NCI-H2029 treated with DMSO at 0.1 percent for 48 hours (cell line): ENCODE data around the gene LRRC7.

Experiments
- DNase-seq: peaks from one replicate; lab custom pipeline; 2025; lab: John Stamatoyannopoulos, UW

LRRC7 gene

DNA sequence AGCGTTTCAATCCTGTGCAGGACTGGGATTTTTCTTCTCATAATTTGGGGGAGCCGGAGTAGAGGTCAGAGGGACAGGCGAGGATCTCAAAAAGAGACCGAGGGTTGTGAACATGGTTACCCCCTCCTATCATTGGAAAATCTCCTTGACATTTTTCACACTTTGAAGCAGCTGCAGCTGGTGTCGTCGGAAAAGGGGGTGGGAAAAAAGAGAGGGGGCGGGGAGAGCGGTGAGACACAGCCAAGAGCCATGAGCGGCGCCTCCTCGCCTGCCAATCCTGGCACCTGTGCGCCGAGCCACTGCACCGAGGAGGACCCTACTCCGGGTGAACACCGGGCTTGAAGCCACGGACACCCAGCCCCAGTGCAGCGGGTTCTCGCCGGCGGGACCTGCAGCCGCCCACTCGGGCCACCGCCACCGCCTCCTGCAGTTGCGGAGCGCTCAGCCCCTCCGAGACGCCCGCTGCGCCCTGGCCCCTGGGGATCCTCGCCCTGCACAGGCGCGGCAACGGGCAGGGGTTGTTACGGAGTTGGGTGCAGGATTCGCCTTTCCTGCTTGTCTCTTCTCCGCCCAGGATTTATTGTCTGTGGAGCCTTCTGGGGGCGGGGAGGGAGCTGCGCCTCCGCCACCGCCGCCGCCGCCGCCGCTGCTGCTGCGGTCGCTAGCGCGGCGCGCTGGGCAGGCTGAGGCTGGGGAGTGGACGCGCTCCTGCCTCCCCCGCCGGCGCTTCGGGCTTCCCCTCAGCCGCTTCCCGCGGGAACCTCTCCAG, at the start of gene LRRC7:
TSS of gene LRRC7 (plus strand) at position 271 of the 769 bp plus-strand sequence. CDS start 718 bp downstream, outside the sequence.
- DNase-seq, result peak; percentile 68

- DNase-seq, result no peak
Measured at GRCh38 chr1:69519006-69519405, 48.7 kb upstream of the LRRC7 start.

GRCh38 chr1:69520326-69520725, 47.4 kb upstream of the LRRC7 start:
- no peak for DNase-seq

DNA sequence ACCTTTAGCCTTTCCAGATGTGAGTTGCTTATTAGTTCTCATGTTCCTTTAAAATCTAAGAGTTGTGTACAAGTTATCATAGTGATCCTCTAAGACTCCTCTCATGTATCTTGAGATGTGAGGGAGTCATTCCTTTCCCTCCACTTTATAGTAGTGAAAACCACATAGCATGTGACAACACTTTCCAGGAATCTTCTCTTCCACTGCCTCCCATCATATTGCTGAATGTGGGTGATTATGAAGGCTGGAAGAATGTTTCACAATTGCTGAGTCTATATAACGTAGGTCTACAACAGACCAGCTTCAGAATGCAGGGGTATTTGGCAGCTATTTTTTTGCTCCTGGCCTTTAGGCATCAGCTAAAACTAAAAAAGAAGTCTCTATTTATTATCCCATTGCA, 44.7 kb upstream of the LRRC7 start:
- no peak for DNase-seq

- no peak for DNase-seq
Measured at GRCh38 chr1:69523461-69523860, 44.3 kb upstream of the LRRC7 start.

DNA sequence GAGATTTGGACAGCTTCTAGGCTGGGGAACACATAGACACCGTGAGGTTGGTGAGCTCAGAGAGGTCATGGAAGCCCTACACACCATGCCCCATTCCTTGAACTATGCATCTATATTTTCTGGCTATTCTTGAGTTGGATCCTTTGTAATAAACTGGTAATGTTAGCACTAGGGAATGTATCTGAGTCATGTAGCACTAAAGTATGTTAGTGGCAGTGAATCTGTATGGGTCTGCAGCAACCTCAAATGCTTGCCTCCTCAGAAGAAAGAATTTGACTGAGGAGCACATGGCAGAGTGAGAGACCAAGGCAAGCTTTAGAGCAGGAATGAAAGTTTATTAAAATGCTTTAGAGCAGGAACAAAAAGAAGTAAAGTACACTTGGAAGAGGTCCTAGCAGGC, 43.7 kb upstream of the LRRC7 start:
- no peak for DNase-seq

DNA sequence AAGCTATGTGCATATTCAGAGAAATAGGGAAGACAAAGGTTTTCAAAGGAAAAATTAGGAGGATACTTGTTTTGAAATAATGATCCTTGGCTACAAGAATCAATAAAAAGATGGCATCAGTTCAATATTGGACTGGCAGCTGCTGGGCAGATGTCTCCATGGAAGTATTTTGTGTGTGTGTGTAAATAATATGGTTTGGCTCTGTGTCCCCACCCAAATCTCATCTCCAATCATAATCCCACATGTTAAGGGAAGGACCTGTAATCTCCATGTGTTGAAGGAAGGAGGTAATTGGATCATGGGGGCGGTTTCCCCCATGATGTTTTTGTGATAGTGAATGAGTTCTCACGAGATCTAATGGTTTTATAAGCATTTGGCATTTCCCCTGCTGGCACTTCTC, 40.4 kb upstream of the LRRC7 start:
- peak; percentile 75 for DNase-seq

GRCh38 chr1:69528376-69528775, 39.3 kb upstream of the LRRC7 start:
- DNase-seq, result no peak

DNA sequence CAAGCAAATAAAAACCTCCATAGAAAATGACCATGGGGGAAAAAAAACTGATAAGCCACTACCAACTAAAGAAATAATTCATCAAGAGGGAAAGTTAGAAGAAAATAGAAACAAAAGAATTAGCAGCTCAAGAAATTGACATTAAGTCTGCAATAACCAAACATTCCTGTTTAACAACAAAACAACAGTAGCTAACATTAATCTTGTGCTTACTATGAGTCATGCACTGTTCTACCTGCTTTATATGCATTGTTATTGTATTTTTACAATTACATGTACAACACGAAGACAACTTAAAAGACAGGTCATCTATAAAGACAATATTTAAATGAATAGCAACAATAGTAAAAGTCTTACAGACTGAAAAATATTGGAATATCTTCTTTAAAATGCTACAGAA, 34.4 kb upstream of the LRRC7 start:
- no peak for DNase-seq

DNA sequence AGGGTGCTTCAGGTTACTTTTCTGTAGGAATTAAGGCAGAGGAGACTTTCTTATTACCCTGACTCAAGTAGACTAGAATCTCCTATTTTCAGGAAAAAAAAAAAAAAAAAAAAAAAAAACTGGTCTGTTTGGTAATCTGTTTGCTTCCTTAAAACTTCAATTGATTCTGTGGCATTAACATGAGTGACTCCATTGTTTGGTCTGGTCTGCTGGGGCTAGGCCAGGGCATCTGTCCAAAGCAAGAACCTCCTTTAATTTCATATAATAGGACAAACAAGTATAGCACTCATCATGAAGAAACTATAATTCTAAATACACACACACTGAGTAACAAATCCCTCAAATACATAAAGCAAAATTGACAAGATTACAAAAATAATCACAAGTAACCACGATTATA, 32.9 kb upstream of the LRRC7 start:
- DNase-seq, result no peak

- DNase-seq, result no peak
Measured at GRCh38 chr1:69535490-69535889, 32.2 kb upstream of the LRRC7 start.

DNA sequence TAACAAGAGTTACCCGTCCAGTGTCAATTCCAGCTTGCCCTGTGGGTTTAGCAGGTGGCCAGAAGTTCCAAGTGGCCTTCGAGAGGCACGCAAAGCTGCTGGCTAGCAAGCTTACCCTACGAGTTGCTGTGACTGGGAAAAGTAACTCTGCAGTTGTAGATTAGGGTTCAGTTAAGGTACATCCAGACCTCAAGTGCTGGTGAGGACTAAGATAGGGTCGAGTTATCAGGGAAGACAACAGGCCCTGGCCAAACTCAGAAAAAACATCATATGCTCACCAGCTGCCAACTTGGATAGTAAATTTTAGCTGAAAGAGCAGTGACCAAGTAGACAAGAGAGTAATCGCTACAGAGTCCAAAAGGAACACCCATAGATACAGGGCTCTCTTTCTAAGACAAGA, 27.7 kb upstream of the LRRC7 start:
- DNase-seq, result no peak

DNA sequence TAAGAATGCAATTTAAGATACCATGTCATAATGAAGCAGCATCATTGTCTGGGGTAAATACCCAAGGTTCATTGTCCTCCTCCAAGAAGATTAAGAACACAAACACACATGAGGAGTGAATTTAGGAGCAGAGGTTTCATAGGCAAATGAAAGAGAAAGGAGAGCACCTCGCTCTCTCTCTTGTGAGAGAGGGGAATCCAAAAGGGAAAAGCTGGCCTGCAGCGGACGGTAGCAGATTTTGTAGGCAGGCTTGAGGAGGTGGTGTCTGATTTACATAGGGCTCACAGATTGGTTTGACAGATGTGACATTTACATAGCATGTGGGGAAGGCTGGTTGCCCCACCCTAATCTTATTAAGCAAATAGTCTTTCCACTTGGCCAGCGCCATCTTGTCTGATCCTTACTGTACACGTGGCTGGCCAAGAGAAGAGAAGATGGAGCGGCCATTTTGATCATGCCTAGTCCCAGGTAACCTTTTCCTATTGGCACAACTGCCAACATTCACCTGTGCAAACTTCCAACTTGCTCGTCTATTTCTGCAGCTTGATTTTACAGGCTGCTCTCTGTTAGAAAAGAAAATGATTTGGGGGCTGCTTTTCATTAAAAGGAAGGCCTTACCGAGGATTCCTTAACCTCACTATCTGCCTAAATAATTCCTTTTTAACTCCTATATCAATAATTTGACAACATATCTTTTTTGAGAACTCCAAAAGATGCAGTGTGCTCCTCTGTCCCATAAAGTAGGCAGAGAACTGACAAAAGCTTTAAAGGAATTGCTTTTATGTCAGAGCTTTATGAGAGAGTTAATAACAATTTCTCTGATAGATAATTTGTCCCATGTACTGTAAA, 16.0 kb upstream of the LRRC7 start:
- DNase-seq, result no peak

DNA sequence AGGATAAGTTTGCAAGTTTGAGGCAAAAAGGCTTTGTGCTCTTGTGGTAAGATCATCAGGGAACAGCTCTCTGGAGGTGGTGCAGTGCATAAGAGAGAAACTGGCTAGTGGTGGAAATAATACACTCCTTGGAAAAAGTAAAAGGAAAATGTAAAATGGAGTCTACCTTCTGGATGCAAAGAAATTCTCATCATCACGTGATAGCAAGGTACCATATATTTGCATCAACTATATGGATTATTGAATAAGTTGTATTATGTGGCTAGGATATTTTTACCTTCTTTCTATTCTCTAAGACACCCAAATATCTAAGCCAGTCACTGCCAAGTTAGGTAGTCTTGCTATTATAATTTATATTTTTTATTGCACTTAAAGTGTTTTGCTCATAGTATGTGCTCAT, 14.0 kb upstream of the LRRC7 start:
- DNase-seq, result no peak

GRCh38 chr1:69568421-69569174, 876 bp downstream of the LRRC7 start:
- peak; percentile 60 for DNase-seq

- DNase-seq, result no peak
Measured at GRCh38 chr1:69569175-69569541, 1.4 kb downstream of the LRRC7 start.

- DNase-seq, result peak; percentile 48
Measured at GRCh38 chr1:69569576-69570328, 2.0 kb downstream of the LRRC7 start.

DNA sequence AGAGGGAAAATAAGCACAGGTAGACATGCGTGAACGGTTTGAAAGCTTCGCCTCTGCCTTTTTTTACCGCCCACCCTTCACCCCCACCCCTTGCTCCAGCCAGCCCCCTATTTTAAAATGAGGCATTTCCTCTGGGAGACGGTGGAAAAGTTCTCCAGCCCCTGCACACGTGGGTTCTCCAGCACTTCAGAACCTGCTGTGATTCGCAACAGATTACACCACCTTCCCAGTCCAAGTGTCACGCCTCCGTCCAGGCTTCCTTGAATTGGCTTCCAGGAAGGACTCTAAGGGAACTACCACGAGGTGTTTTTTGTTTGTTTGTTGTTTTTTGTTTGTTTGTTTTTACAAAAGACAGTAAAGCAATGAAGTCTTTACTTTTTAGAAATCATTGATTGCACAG, 2.6 kb downstream of the LRRC7 start:
- DNase-seq, result peak; percentile 40

DNA sequence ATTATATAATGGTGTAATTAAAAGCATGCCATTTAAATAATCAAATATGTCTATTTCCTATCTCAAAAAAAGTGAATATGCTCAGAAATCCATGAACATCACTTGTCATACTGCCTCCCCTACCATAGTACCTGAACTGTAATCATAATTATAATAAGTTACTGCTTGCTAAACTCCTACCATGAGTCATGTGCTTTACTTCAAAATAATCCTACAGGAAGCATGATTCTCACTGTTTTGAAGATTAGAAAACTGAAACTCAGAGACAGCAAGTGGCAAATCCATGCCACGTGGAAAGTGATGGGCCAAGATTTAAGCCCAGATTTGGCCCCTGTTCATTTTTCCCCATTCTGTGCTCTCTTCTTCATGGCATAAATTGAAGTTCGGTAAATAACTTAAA, 5.2 kb downstream of the LRRC7 start:
- DNase-seq, result no peak

DNA sequence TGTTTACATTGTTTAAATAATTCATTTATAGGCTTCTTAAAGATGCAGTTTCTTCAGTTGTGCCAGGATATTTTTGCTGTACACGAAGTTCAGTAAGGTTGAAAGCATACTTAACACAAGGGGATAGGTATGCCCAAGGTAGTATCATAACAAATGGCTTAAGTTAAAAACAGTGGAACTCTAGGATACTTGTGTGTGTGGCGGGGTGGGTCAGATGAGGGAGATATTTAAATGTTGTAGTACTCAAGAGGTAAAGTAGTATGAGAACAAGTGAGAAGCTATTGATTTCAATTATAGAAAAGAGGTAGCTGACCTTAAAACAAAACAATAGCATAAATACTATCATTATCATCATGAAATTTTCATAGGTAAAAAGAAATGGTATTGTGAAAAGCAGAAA, 6.2 kb downstream of the LRRC7 start:
- no peak for DNase-seq

DNA sequence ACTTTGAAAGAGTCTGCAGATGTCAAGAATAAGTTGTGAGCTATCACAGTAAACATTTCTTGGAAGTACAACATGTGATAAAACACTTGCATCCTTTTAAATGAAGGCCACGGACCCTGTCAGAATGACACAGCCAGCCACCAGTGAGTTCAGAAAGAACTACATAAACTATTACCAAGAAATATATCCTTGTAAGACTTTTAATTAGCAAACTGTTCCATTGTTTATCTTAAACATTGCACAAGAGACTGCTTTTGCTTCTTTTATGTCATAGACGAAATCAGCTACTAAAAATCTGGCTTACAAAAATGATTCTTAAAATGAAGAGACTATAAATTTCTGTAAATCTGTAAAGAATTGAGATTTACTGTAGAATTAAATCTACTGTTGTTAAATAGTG, 17.9 kb downstream of the LRRC7 start:
- no peak for DNase-seq

GRCh38 chr1:69587391-69587790, 19.7 kb downstream of the LRRC7 start:
- no peak for DNase-seq
